ENCODE results near the gene CMPK2. TPM values are rescaled to one million over a fixed set of nuclear protein-coding genes. Genes with fewer than 3 reads are reported as not detected.

CMPK2 gene
- total and polyA plus RNA-seq, 2 donors from 2014 or later = 2.8 to 4.5 TPM

DNA sequence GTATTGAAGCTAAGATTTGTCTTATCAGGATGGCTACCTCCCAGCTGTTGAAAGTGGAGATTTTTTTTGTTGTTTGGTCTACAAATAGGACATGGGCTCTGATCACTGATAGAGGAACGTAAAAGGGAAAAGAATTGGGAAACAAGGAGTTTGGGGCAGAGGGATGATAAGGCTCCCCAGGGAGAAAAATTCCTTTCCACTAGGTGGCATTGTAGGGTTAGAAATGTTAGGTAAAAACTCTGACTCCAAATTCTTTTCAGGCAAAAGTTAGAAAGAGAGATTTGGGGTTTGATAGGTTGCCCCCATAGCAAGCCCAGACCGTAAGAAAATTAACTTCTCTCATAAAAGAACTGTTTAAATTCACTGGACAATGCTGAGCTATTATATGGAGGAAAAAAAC, 19.8 kb downstream of the CMPK2 start:
- Histone ChIP-seq H3K36me3 (ENCODE audit: control insufficient read depth in 2 of 3, insufficient read depth in 3 of 3, low read length in 3 of 3) (peaks cover 0 to 2% (median 0%) of the 10 kb centered on the region in 3 donors), H3K9ac (ENCODE audit: low read length in 3 of 3) (no peak overlapping the region), H3K27me3 (ENCODE audit: control insufficient read depth, insufficient read depth, low read length) (no peaks in the 10 kb centered on the region), H3K4me3 (ENCODE audit: low read length in 3 of 3) (no peak overlapping the region), H3K27ac (ENCODE audit: low read depth in 2 of 2, low read length in 2 of 2) (no peak overlapping the region), H3K4me1 (ENCODE audit: control insufficient read depth in 2 of 3, insufficient read depth in 2 of 3, low read depth in 1 of 3, low read length in 3 of 3) (no peaks in the 10 kb centered on the region), H3K9me3 (ENCODE audit: control insufficient read depth in 2 of 3, insufficient read depth in 1 of 3, low read length in 3 of 3) (peaks cover 0 to 70% (median 24%) of the 10 kb centered on the region in 3 donors)
- no peak for FAIRE-seq
- intact Hi-C loops (cut with DNase I) = no loop called here
- TF ChIP-seq CTCF (IDR thresholded peaks at IDR 0.05; ENCODE audit: borderline replicate concordance, extremely low read depth, insufficient read depth) = no peak
- DNase-seq = no peak

DNA sequence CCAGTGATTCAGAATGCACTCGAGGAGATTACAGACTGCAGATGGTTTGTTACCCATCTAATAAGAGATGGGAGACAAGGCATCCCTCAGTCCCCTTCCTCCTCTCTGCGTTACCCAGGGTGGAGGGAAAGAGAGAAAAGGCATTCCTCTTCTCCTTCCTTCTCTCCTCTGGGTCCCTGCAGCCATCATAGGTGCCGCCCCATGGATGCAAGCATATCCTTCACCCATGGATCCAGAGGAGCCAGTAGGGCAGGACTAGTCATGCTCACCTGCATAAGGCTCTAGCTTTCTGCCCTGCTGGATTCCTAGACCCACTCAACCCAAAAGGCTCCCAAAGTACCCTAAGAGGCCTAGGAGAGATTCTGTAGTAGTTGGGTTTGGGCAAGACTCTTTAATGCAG, 20.4 kb downstream of the CMPK2 start:
- H3K4me1 ChIP-seq (ENCODE audit: control insufficient read depth in 2 of 3, insufficient read depth in 2 of 3, low read depth in 1 of 3, low read length in 3 of 3) = no peaks in the 10 kb centered on the region
- intact Hi-C loops (cut with DNase I) = no loop called here
- H3K9ac ChIP-seq (ENCODE audit: low read length in 3 of 3) = no peak overlapping the region
- H3K27me3 ChIP-seq (ENCODE audit: control insufficient read depth, insufficient read depth, low read length) = no peaks in the 10 kb centered on the region
- DNase-seq (no peak), FAIRE-seq (no peak)
- peaks cover 0 to 70% (median 24%) of the 10 kb centered on the region in 3 donors for H3K9me3 ChIP-seq (ENCODE audit: control insufficient read depth in 2 of 3, insufficient read depth in 1 of 3, low read length in 3 of 3)
- TF ChIP-seq CTCF (IDR thresholded peaks at IDR 0.05; ENCODE audit: borderline replicate concordance, extremely low read depth, insufficient read depth) = no peak
- no peak overlapping the region for H3K27ac ChIP-seq (ENCODE audit: low read depth in 2 of 2, low read length in 2 of 2)
- no peak overlapping the region for H3K4me3 ChIP-seq (ENCODE audit: low read length in 3 of 3)
- H3K36me3 ChIP-seq (ENCODE audit: control insufficient read depth in 2 of 3, insufficient read depth in 3 of 3, low read length in 3 of 3) = peaks cover 0 to 2% (median 0%) of the 10 kb centered on the region in 3 donors

DNA sequence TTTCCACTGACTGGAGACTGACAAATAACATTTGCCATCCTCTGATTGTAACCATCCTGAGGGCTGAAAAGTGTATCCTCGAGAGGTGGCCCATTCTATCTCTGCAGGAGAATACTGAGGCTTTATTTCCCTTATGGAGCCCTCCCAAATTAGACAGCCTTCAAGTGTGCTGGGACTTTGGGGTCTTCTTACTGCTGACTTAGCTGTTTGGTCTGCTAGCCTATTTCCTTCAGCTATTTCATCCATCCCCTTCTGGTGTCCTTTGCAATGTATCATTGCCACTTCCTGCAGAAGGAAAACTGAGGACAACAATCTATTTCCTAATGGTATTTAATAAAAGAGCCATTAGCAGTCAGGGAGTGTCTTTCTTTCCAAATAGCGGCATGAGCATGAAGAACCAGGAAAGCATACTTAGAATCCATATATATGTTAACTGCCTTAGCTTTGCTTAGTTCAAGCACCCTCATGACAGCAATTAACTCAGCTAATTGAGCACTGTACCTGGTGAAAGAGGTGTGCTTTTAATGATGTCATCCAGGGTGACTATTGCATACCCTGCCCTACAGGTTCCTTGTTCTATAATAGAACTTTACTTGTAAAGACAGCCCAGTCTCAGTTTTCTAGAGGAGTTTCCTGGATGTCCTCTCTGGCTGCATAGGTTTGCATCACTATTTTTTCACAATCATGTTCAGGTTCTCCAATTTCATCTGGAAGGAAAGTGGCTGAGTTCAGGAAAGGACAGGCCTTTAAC, 24.0 kb downstream of the CMPK2 start:
- FAIRE-seq = no peak
- peaks cover 0 to 60% (median 20%) of the 10 kb centered on the region in 3 donors for H3K9me3 ChIP-seq (ENCODE audit: control insufficient read depth in 2 of 3, insufficient read depth in 1 of 3, low read length in 3 of 3)

More for the DNA sequence above, 24.0 kb downstream of the CMPK2 start:
- intact Hi-C loops (cut with DNase I) = no loop called here
- TF ChIP-seq CTCF (IDR thresholded peaks at IDR 0.05; ENCODE audit: borderline replicate concordance, extremely low read depth, insufficient read depth) = no peak
- no peak overlapping the region for H3K4me3 ChIP-seq (ENCODE audit: low read length in 3 of 3)
- H3K27ac ChIP-seq (ENCODE audit: low read depth in 2 of 2, low read length in 2 of 2) = no peak overlapping the region
- H3K4me1 ChIP-seq (ENCODE audit: control insufficient read depth in 2 of 3, insufficient read depth in 2 of 3, low read depth in 1 of 3, low read length in 3 of 3) = no peaks in the 10 kb centered on the region
- no peaks in the 10 kb centered on the region for H3K36me3 ChIP-seq (ENCODE audit: control insufficient read depth in 2 of 3, insufficient read depth in 3 of 3, low read length in 3 of 3)
- no peaks in the 10 kb centered on the region for H3K27me3 ChIP-seq (ENCODE audit: control insufficient read depth, insufficient read depth, low read length)
- H3K9ac ChIP-seq (ENCODE audit: low read length in 3 of 3) = no peak overlapping the region
- no peak for DNase-seq

All from kidney (tissue), 14 donors.